ENCODE measurements around the gene C1RL. TPM values are rescaled to one million over a fixed set of nuclear protein-coding genes. Genes with fewer than 3 reads are reported as not detected.

The C1RL gene
- total and polyA plus RNA-seq, 2 of the 4 experiments (the other 2 are of a cell fraction): 9.1 to 12.3 TPM

DNA sequence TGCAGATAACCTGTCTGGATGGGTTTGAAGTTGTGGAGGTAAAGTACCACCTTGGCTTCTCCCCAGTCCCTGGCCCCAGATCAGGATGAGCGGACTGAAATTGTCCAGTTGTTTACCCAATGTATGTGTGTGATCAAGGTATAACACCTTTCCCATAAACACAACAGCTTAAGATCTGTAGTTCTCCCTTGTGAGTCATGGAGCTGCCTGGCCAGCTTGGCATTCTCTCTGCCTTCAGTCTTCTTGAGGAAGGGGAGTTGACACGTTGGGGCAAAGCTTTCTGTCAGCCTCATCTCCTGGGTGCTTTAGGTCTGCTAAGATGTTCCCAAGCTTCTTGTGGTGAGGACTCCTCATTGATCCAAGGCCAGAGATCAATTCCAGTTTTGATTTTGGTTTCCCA, 42.4 kb downstream of the C1RL start:
- no peak overlapping the region for H3K4me3 ChIP-seq (ENCODE audit: insufficient read depth, low read depth, low read length)
- H3K18ac ChIP-seq (ENCODE audit: low read depth, low read length): no peak overlapping the region
- H2AFZ ChIP-seq (replicated peaks; ENCODE audit: low read length, poor library complexity): no peak overlapping the region
- H3K79me1 ChIP-seq (ENCODE audit: low read depth in 1 of 2, low read length in 2 of 2): peaks cover 2 to 3% of the 10 kb centered on the region in 2 experiments; a peak in 3 of 4 replicates
- H3K4me2 ChIP-seq (ENCODE audit: low read depth, low read length): no peak overlapping the region
- H3K56ac ChIP-seq (ENCODE audit: extremely low read depth, insufficient read depth, low read length): no peak overlapping the region
- no peak overlapping the region for H4K8ac ChIP-seq (ENCODE audit: low read depth in 2 of 2, low read length in 2 of 2)
- no peak overlapping the region for H3K9ac ChIP-seq (ENCODE audit: low read depth, low read length)
- DNase-seq (no peak), ATAC-seq (ENCODE audit: low read depth) (no peak)
- H3K23ac ChIP-seq (ENCODE audit: low read depth, low read length): no peak overlapping the region
- in situ Hi-C loops (cut with MboI; ENCODE audit: low sequenced_read_pairs): loop anchor here (25.0 kb wide), 1 partner anchor 571 kb away; no protein-coding TSS in a partner anchor
- H2BK15ac ChIP-seq (ENCODE audit: low read depth, low read length): no peak overlapping the region
- no CpG with 5 or more reads among the region's 2 CpGs for WGBS, 2 experiments (ENCODE audit: extremely low coverage in 2 of 2, insufficient read length in 1 of 2)
- TF ChIP-seq POLR2A (IDR thresholded peaks at IDR 0.05; ENCODE audit: low read depth, low read length): no peak
- TF ChIP-seq SMC3 (IDR thresholded peaks at IDR 0.05; ENCODE audit: low read depth, low read length): no peak
- TF ChIP-seq, protein P1, sequence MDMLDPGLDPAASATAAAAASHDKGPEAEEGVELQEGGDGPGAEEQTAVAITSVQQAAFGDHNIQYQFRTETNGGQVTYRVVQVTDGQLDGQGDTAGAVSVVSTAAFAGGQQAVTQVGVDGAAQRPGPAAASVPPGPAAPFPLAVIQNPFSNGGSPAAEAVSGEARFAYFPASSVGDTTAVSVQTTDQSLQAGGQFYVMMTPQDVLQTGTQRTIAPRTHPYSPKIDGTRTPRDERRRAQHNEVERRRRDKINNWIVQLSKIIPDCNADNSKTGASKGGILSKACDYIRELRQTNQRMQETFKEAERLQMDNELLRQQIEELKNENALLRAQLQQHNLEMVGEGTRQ (IDR thresholded peaks at IDR 0.05; ENCODE audit: low read depth, low read length): no peak
- TF ChIP-seq, protein P2, sequence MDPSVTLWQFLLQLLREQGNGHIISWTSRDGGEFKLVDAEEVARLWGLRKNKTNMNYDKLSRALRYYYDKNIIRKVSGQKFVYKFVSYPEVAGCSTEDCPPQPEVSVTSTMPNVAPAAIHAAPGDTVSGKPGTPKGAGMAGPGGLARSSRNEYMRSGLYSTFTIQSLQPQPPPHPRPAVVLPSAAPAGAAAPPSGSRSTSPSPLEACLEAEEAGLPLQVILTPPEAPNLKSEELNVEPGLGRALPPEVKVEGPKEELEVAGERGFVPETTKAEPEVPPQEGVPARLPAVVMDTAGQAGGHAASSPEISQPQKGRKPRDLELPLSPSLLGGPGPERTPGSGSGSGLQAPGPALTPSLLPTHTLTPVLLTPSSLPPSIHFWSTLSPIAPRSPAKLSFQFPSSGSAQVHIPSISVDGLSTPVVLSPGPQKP (IDR thresholded peaks at IDR 0.05; ENCODE audit: borderline replicate concordance, low read depth, low read length): no peak
- TF ChIP-seq NFE2L2 (IDR thresholded peaks at IDR 0.05; ENCODE audit: low read depth, low read length): no peak
- TF ChIP-seq FOS (IDR thresholded peaks at IDR 0.05; ENCODE audit: low read depth, low read length): no peak
- TF ChIP-seq RFX5 (IDR thresholded peaks at IDR 0.05; ENCODE audit: low read depth, low read length): no peak
- TF ChIP-seq, protein P3, sequence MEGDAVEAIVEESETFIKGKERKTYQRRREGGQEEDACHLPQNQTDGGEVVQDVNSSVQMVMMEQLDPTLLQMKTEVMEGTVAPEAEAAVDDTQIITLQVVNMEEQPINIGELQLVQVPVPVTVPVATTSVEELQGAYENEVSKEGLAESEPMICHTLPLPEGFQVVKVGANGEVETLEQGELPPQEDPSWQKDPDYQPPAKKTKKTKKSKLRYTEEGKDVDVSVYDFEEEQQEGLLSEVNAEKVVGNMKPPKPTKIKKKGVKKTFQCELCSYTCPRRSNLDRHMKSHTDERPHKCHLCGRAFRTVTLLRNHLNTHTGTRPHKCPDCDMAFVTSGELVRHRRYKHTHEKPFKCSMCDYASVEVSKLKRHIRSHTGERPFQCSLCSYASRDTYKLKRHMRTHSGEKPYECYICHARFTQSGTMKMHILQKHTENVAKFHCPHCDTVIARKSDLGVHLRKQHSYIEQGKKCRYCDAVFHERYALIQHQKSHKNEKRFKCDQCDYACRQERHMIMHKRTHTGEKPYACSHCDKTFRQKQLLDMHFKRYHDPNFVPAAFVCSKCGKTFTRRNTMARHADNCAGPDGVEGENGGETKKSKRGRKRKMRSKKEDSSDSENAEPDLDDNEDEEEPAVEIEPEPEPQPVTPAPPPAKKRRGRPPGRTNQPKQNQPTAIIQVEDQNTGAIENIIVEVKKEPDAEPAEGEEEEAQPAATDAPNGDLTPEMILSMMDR (conservative IDR thresholded peaks at IDR 0.05; ENCODE audit: low read depth, low read length): no peak
- TF ChIP-seq MXI1 (IDR thresholded peaks at IDR 0.05; ENCODE audit: borderline replicate concordance, low read depth, low read length): no peak
- TF ChIP-seq CEBPB (IDR thresholded peaks at IDR 0.05; ENCODE audit: low read depth, low read length): no peak
- no peak for TF ChIP-seq RAD21 (IDR thresholded peaks at IDR 0.05; ENCODE audit: low read length)
- no peak for TF ChIP-seq MAZ (IDR thresholded peaks at IDR 0.05; ENCODE audit: borderline replicate concordance, low read depth, low read length)
- TF ChIP-seq BHLHE40 (IDR thresholded peaks at IDR 0.05; ENCODE audit: low read depth, low read length): no peak
- no peaks in the 10 kb centered on the region for H3K27me3 ChIP-seq (ENCODE audit: control insufficient read depth, insufficient read depth, low read length)
- no TSS peak for BruUV-seq (replicated peaks)
- dilution Hi-C loops (cut with HindIII; ENCODE audit: low sequenced_read_pairs, unreplicated experiment): no loop called here
- peaks cover 55% of the 10 kb centered on the region for H3K36me3 ChIP-seq (ENCODE audit: control insufficient read depth, insufficient read depth, low read length)
- H2BK120ac ChIP-seq (ENCODE audit: low read depth, low read length): no peak overlapping the region
- H4K5ac ChIP-seq (ENCODE audit: low read depth, low read length): no peak overlapping the region
- H2AK9ac ChIP-seq (replicated peaks; ENCODE audit: low read depth, low read length, poor library complexity): no peak overlapping the region
- H4K91ac ChIP-seq (ENCODE audit: insufficient read depth, low read depth, low read length): no peak overlapping the region
- no peak overlapping the region for H2BK20ac ChIP-seq (ENCODE audit: low read depth, low read length)
- no peak overlapping the region for H3K27ac ChIP-seq (ENCODE audit: insufficient read depth, low read length)
- H2BK5ac ChIP-seq (ENCODE audit: low read depth, low read length, poor library complexity, severe bottlenecking): no peak overlapping the region
- CTCF ChIA-PET: no interaction called here
- H3K9me3 ChIP-seq (ENCODE audit: control insufficient read depth, insufficient read depth, low read length): no peaks in the 10 kb centered on the region
- intact Hi-C loops (cut with micrococcal nuclease): no loop called here
- no peak overlapping the region for H3K4ac ChIP-seq (ENCODE audit: low read depth, low read length)
- POLR2A ChIA-PET (ENCODE audit: unreplicated experiment): no interaction called here
- no peak overlapping the region for H3K14ac ChIP-seq (replicated peaks; ENCODE audit: low read depth, low read length)
- H3K4me1 ChIP-seq (ENCODE audit: control insufficient read depth, insufficient read depth, low read length): peaks cover 13% of the 10 kb centered on the region
- H3K9me1 ChIP-seq (ENCODE audit: insufficient read depth, low read length): peaks cover 13% of the 10 kb centered on the region
- H2AK5ac ChIP-seq (ENCODE audit: low read depth, low read length): no peak overlapping the region
- no peaks in the 10 kb centered on the region for H4K20me1 ChIP-seq (ENCODE audit: insufficient read depth, low read length)

Data from IMR-90 (cell line).